Kidney (tissue), 14 donors: ENCODE measurements around the gene PALD1. TPM values are rescaled to one million over a fixed set of nuclear protein-coding genes. Genes with fewer than 3 reads are reported as not detected.

Experiments used
- DNase-seq, 5 donors: peaks; one replicate each; pipeline ENCODE4 v3.0.0-alpha.2; 2013 to 2020
- FAIRE-seq: peaks from 2 replicates; lab custom pipeline; 2012; peaks lifted over from hg19 to GRCh38; lab: Jason Lieb, UNC
- H3K27ac ChIP-seq, 2 donors: one replicate each; pipeline ENCODE4 v1.7.0; 2013; ENCODE audit warnings: low read depth in 2 of 2, low read length in 2 of 2, inconsistent platforms in 1 of 2
- H3K27me3 ChIP-seq: one replicate; pipeline ENCODE4 v1.7.1; 2013; ENCODE audit warnings: low read length, inconsistent platforms; ENCODE audit not compliant: control insufficient read depth, insufficient read depth
- H3K36me3 ChIP-seq, 3 donors: one replicate each; pipeline versions ENCODE4 v1.7.0 to v1.7.1; 2013; ENCODE audit warnings: low read length in 3 of 3, control low read depth in 1 of 3, inconsistent platforms in 1 of 3; ENCODE audit not compliant: insufficient read depth in 3 of 3, control insufficient read depth in 2 of 3
- H3K4me1 ChIP-seq, 3 donors: one replicate each; pipeline versions ENCODE4 v1.7.0 to v1.7.1; 2013; ENCODE audit warnings: low read length in 3 of 3, inconsistent platforms in 1 of 3, low read depth in 1 of 3; ENCODE audit not compliant: control insufficient read depth in 2 of 3, insufficient read depth in 2 of 3
- H3K4me3 ChIP-seq, 3 donors: one replicate each; pipeline versions ENCODE4 v1.7.0 to v1.8.1; 2013; ENCODE audit warnings: low read length in 3 of 3, control low read depth in 1 of 3, inconsistent platforms in 1 of 3
- H3K9ac ChIP-seq, 3 donors: one replicate each; pipeline versions ENCODE4 v1.7.0 to v1.7.1; 2013; ENCODE audit warnings: low read length in 3 of 3, control low read depth in 1 of 3, inconsistent platforms in 1 of 3
- H3K9me3 ChIP-seq, 3 donors: one replicate each; pipeline versions ENCODE4 v1.7.0 to v1.7.1; 2013; ENCODE audit warnings: low read length in 3 of 3, control low read depth in 1 of 3, inconsistent platforms in 1 of 3; ENCODE audit not compliant: control insufficient read depth in 2 of 3, insufficient read depth in 1 of 3
- CTCF ChIP-seq: IDR thresholded peaks from 3 replicates; pipeline ENCODE4 v1.5.1; 2012; ENCODE audit warnings: mild to moderate bottlenecking, moderate library complexity, borderline replicate concordance; ENCODE audit not compliant: insufficient read depth; ENCODE audit errors: extremely low read depth
- intact Hi-C: fragments of 100-400 bp; cut with DNase I; formaldehyde crosslinking; loops from one replicate; pipeline ENCODE4 v1.11.1; 2022
- polyA plus RNA-seq: library from polyadenylated mRNA; stranded (reverse); fragments of 350-450 nt; fragmentation: Illumina TruSeq; extraction: RNeasy Lipid Tissue Mini Kit (QIAGEN cat#74804); gene quantifications from one replicate; pipeline ENCODE4 v1.2.3, GENCODE V29; 2014; ENCODE audit warnings: low read depth, low replicate concordance; ENCODE audit not compliant: insufficient read depth
- total RNA-seq: library from RNA; stranded (reverse); fragmentation: NEBNext Ultra II Directional; extraction: Animal tissue kit (Norgen Biotek cat#: 25700); gene quantifications from one replicate; pipeline ENCODE4 v1.2.1, GENCODE V29; 2021
- donor health status: control.
- donor health status: control.
- donor health status: control.
- donor health status: control.
- donor health status: control.
- donor health status: DM: yes; HTN: yes; CAD: no.
- donor health status: Normal renal cell carcinoma (clear cell type).

PALD1 gene
- total and polyA plus RNA-seq, 2 donors from 2014 or later: 3.0 to 14.4 TPM

- FAIRE-seq (no peak), DNase-seq (peak in 2 of 5 donors; percentile 32 to 85)
- no peaks in the 10 kb centered on the region for H3K4me1 ChIP-seq
- no peak overlapping the region for H3K4me3 ChIP-seq
- H3K36me3 ChIP-seq: no peaks in the 10 kb centered on the region
- no peak overlapping the region for H3K9ac ChIP-seq
- intact Hi-C loops: no loop called here
- TF ChIP-seq CTCF: no peak
- no peak overlapping the region for H3K27ac ChIP-seq
- no peaks in the 10 kb centered on the region for H3K9me3 ChIP-seq
- no peaks in the 10 kb centered on the region for H3K27me3 ChIP-seq
These were observed 111.4 kb downstream of the PALD1 start for GRCh38 chr10:70589762-70590654.

- no peak for TF ChIP-seq CTCF
- H3K27ac ChIP-seq: no peak overlapping the region
- peak in 3 of 5 donors; percentile 37 to 82 (median 56) for DNase-seq
- FAIRE-seq: no peak
- H3K9me3 ChIP-seq: no peaks in the 10 kb centered on the region
- no peaks in the 10 kb centered on the region for H3K4me1 ChIP-seq
- no peaks in the 10 kb centered on the region for H3K36me3 ChIP-seq
- H3K27me3 ChIP-seq: no peaks in the 10 kb centered on the region
- intact Hi-C loops: no loop called here
- H3K4me3 ChIP-seq: no peak overlapping the region
- no peak overlapping the region for H3K9ac ChIP-seq
These were observed 112.3 kb downstream of the PALD1 start for GRCh38 chr10:70590655-70591416.

GRCh38 chr10:70592186-70592735 is 113.7 kb downstream of the PALD1 start:
- Histone ChIP-seq H3K9me3 (no peaks in the 10 kb centered on the region), H3K36me3 (no peaks in the 10 kb centered on the region), H3K4me1 (no peaks in the 10 kb centered on the region), H3K9ac (no peak overlapping the region), H3K4me3 (no peak overlapping the region), H3K27me3 (no peaks in the 10 kb centered on the region), H3K27ac (no peak overlapping the region)
- intact Hi-C loops: no loop called here
- FAIRE-seq: no peak
- DNase-seq: no peak
- no peak for TF ChIP-seq CTCF
